ENCODE measurements around the gene USP40. TPM values are rescaled to one million over a fixed set of nuclear protein-coding genes. Genes with fewer than 3 reads are reported as not detected.

The USP40 gene
- total and polyA plus RNA-seq, 2 of the 8 experiments (the other 6 are each of a cell fraction or from before 2014, with no cell fraction given), result 12.0 to 15.7 TPM

DNA sequence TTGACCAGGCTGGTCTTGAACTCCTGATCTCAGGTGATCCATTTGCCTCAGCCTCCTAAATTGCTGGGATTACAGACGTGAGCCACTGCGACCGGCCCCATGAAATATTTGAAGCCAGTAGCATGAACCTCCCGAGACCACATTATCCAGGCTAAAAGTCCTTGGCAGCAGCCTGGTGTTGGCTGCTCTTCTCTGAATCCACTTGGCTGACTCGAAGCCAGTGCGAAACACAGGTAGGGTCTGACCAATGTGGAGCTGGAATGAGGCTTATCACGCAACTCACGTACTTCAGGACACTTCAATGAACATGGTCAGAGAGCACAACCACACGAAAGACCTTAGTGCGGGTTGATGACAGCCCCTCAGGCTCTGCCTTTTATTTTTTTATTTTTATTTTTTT is 38.4 kb downstream of the USP40 start:
- Histone ChIP-seq H4K5ac (ENCODE audit: insufficient read length, low read depth, low read length) (no peak overlapping the region), H4K91ac (replicated peaks; ENCODE audit: insufficient read length, low read length) (no peak overlapping the region), H4K8ac (ENCODE audit: extremely low read depth, insufficient read depth, low read length) (no peak overlapping the region), H2BK5ac (ENCODE audit: low read depth, low read length) (no peak overlapping the region), H3K56ac (replicated peaks; ENCODE audit: insufficient read length, low read depth, low read length) (no peak overlapping the region), H3K9me3 (ENCODE audit: insufficient read depth in 2 of 2, low read depth in 1 of 2, low read length in 1 of 2) (no peaks in the 10 kb centered on the region), H3K36me3 (ENCODE audit: control insufficient read depth in 2 of 4, insufficient read depth in 4 of 4, low read length in 3 of 4) (peaks cover 0 to 3% (median 0%) of the 10 kb centered on the region in 4 experiments; a peak in 1 of 8 replicates), H2BK15ac (ENCODE audit: low read length) (no peak overlapping the region), H3K14ac (ENCODE audit: insufficient read length) (no peak overlapping the region), H3K4ac (replicated peaks; ENCODE audit: insufficient read length, low read depth, low read length) (no peak overlapping the region), H3K18ac (ENCODE audit: extremely low read depth, low read length) (no peak overlapping the region), H3K23me2 (ENCODE audit: low read depth, low read length) (no peaks in the 10 kb centered on the region), H2BK20ac (ENCODE audit: low read length) (no peak overlapping the region), H3K27me3 (replicated peaks in 1 of 4; ENCODE audit: control insufficient read depth in 3 of 4, extremely low read depth in 1 of 4, insufficient read depth in 3 of 4, low read length in 3 of 4) (no peaks in the 10 kb centered on the region), H2BK12ac (ENCODE audit: low read depth, low read length) (no peak overlapping the region), H3K4me3 (ENCODE audit: extremely low read depth in 1 of 4, insufficient read depth in 2 of 4, low read depth in 3 of 4, low read length in 4 of 4) (no peak overlapping the region), H2BK120ac (replicated peaks; ENCODE audit: low read depth, low read length) (no peak overlapping the region), H3K4me2 (ENCODE audit: insufficient read depth in 1 of 2, low read depth in 2 of 2, low read length in 2 of 2) (no peak overlapping the region), H3K79me2 (ENCODE audit: control insufficient read depth in 1 of 2, insufficient read depth in 2 of 2, low read length in 2 of 2) (no peaks in the 10 kb centered on the region), H3K4me1 (replicated peaks in 1 of 4; ENCODE audit: control insufficient read depth in 3 of 4, insufficient read depth in 4 of 4, low read length in 3 of 4) (no peaks in the 10 kb centered on the region), H3K23ac (ENCODE audit: insufficient read length) (no peak overlapping the region), H3K79me1 (ENCODE audit: low read depth, low read length) (no peaks in the 10 kb centered on the region), H2AK5ac (ENCODE audit: low read depth, low read length) (no peak overlapping the region), H2AFZ (ENCODE audit: low read length) (no peak overlapping the region), H4K20me1 (replicated peaks in 1 of 2; ENCODE audit: control insufficient read depth in 1 of 2, insufficient read depth in 2 of 2, low read length in 2 of 2) (no peaks in the 10 kb centered on the region), H3K9ac (replicated peaks in 1 of 4; ENCODE audit: extremely low read depth in 1 of 4, low read depth in 3 of 4, low read length in 3 of 4) (no peak overlapping the region), H3K27ac (ENCODE audit: low read depth, low read length) (no peak overlapping the region)
- CTCF ChIA-PET (ENCODE audit: partially characterized antibody), result interaction anchor here (0.6 kb wide), 1 partner anchor 85 kb away, joined by 3 read pairs; no protein-coding TSS in a partner anchor
- DNase-seq (ENCODE audit: low read depth in 1 of 2, low spot score in 2 of 2), result no peak
- WGBS, 2 experiments (ENCODE audit: extremely low coverage in 1 of 2, insufficient coverage in 1 of 2, insufficient read length in 1 of 2, insufficient replicate concordance in 2 of 2, low coverage in 1 of 2, low lambda C conversion rate in 2 of 2, missing lambda C conversion rate in 1 of 2), result 95% methylated on average over 10 of the region's 10 CpGs; no CpG with 5 or more reads in 1 of the 2 experiments
- TF ChIP-seq TEAD4 (IDR thresholded peaks at IDR 0.05; ENCODE audit: low read depth, low read length), result no peak
- no peak for TF ChIP-seq RFX5 (IDR thresholded peaks at IDR 0.05; ENCODE audit: borderline replicate concordance, low read depth, low read length)
- TF ChIP-seq RNF2 (IDR thresholded peaks at IDR 0.05; ENCODE audit: borderline replicate concordance, low read depth, low read length, missing control alignments, poor library complexity, severe bottlenecking), result no peak
- no peak for TF ChIP-seq JUN (IDR thresholded peaks at IDR 0.05; ENCODE audit: low read depth, low read length)
- TF ChIP-seq GABPA (IDR thresholded peaks at IDR 0.05; ENCODE audit: borderline replicate concordance, insufficient read depth, low read length), result no peak
- TF ChIP-seq SUZ12 (IDR thresholded peaks at IDR 0.05; ENCODE audit: low read length), result no peak
- TF ChIP-seq CREB1 (IDR thresholded peaks at IDR 0.05), result no peak
- TF ChIP-seq CHD1 (IDR thresholded peaks at IDR 0.05; ENCODE audit: low read depth, low read length), result no peak
- no peak for FAIRE-seq
- POLR2A ChIA-PET (ENCODE audit: partially characterized antibody), result no interaction called here
